ENCODE results near the gene ADD1.

- TF ChIP-seq YY1 (IDR thresholded peaks at IDR 0.05; ENCODE audit: insufficient read depth, insufficient read length): no peak
- TF ChIP-seq ZNF274 (IDR thresholded peaks at IDR 0.05; ENCODE audit: low read depth, low read length): no peak
- no peak for TF ChIP-seq SUZ12 (IDR thresholded peaks at IDR 0.05; ENCODE audit: extremely low read depth, insufficient read depth, insufficient read length)
Measured at GRCh38 chr4:2971275-2971674, 127.6 kb downstream of the ADD1 start.

Data from NT2/D1 (cell line).